A549 (cell line): ENCODE data around the gene ZNF662. TPM values are rescaled to one million over a fixed set of nuclear protein-coding genes. Genes with fewer than 3 reads are reported as not detected.

Experiments
- ATAC-seq, 2 experiments: fragments of 200-7000 bp in 1 of 2; fragments of >200 bp in 1 of 2; cut with Nextera tagmentation in 1 of 2; cut with Tn5 transposase in 1 of 2; 3 replicates each; pipeline versions ENCODE4 v1.8.0 to v1.9.1; 2018 to 2020; ENCODE audit warnings: mild to moderate bottlenecking in 1 of 2, moderate library complexity in 1 of 2
- CTCF ChIA-PET: fragments of 300-600 bp; sonication (Branson Sonifier 250); formaldehyde crosslinking; extraction: SDS; loops from one replicate; lab custom pipeline; 2021; ENCODE audit warnings: antibody characterized with exemption, inconsistent platforms; lab: Yijun Ruan, JAX
- POLR2A ChIA-PET: fragments of 350-600 bp; formaldehyde crosslinking; extraction: SDS; loops from one replicate; lab custom pipeline; 2021; ENCODE audit warnings: antibody characterized with exemption, inconsistent platforms; lab: Yijun Ruan, JAX
- DNase-seq, 2 experiments: peaks; one replicate each; pipeline versions ENCODE4 v3.0.0 to v3.0.0-alpha.2; 2011 to 2016; ENCODE audit warnings: low read depth in 1 of 2, low spot score in 1 of 2
- FAIRE-seq: peaks from 2 replicates; lab custom pipeline; 2011; peaks lifted over from hg19 to GRCh38; lab: Jason Lieb, UNC
- H3K27ac ChIP-seq, 2 experiments: fragments of >200 bp; sonication (Bioruptor Twin); formaldehyde crosslinking; 3 replicates each; pipeline ENCODE4 v1.5.1; 2016 to 2017
- H3K4me1 ChIP-seq: fragments of >200 bp; sonication (Bioruptor Twin); formaldehyde crosslinking; 3 replicates; pipeline ENCODE4 v1.6.1; 2016
- H3K4me2 ChIP-seq: fragments of >200 bp; sonication (Bioruptor Twin); formaldehyde crosslinking; 3 replicates; pipeline ENCODE4 v1.6.1; 2016
- H3K4me3 ChIP-seq: fragments of >200 bp; sonication (Bioruptor Twin); formaldehyde crosslinking; 3 replicates; pipeline ENCODE4 v1.5.1; 2016
- H3K9me3 ChIP-seq: fragments of >200 bp; sonication (Bioruptor Twin); formaldehyde crosslinking; 3 replicates; pipeline ENCODE4 v1.6.1; 2016
- BCL3 ChIP-seq: fragments of >200 bp; sonication (Bioruptor Twin); formaldehyde crosslinking; IDR thresholded peaks from 3 replicates; pipeline ENCODE4 v1.6.1; 2016
- CBX2 ChIP-seq: fragments of 200-600 bp; sonication (generic); IDR thresholded peaks from 2 replicates; pipeline ENCODE4 v1.6.1; 2016; ENCODE audit warnings: low read depth, mild to moderate bottlenecking, borderline replicate concordance
- CHD2 ChIP-seq: fragments of 150-350 bp; IDR thresholded peaks from 2 replicates; pipeline ENCODE4 v1.6.1; 2014; ENCODE audit warnings: low read length; ENCODE audit not compliant: partially characterized antibody
- CHD4 ChIP-seq: fragments of 200-600 bp; sonication (generic); IDR thresholded peaks from 2 replicates; pipeline ENCODE4 v1.6.1; 2016; ENCODE audit warnings: antibody characterized with exemption, mild to moderate bottlenecking, borderline replicate concordance
- E2F6 ChIP-seq: IDR thresholded peaks from 2 replicates; pipeline ENCODE4 v1.6.1; 2012; ENCODE audit warnings: low read depth, borderline replicate concordance
- ELK1 ChIP-seq: fragments of 150-350 bp; IDR thresholded peaks from 2 replicates; pipeline ENCODE4 v1.6.1; 2014; ENCODE audit warnings: low read depth, mild to moderate bottlenecking, low read length
- EP300 ChIP-seq, 2 experiments: fragments of >200 bp; sonication (Bioruptor Twin); formaldehyde crosslinking; IDR thresholded peaks; 2 replicates in 1 of 2; 3 replicates in 1 of 2; pipeline ENCODE4 v1.6.1; 2016 to 2017
- FOSL2 ChIP-seq, 2 experiments: fragments of 450-650 bp in 1 of 2; fragments of >200 bp in 1 of 2; sonication (Bioruptor Twin) in 1 of 2; formaldehyde crosslinking; IDR thresholded peaks; 2 replicates each; pipeline versions ENCODE4 v1.5.0 to v1.6.1; 2016 to 2020; ENCODE audit warnings: mild to moderate bottlenecking in 1 of 2, moderate library complexity in 1 of 2
- FOXS1 ChIP-seq: fragments of 250-450 bp; sonication (Bioruptor Pico); IDR thresholded peaks from 2 replicates; pipeline ENCODE4 v1.5.0; 2020; ENCODE audit warnings: mild to moderate bottlenecking, moderate library complexity
- GATA3 ChIP-seq: IDR thresholded peaks from 2 replicates; pipeline ENCODE4 v1.6.1; 2012; ENCODE audit warnings: borderline replicate concordance
- HES2 ChIP-seq: fragments of >200 bp; sonication (Bioruptor Twin); formaldehyde crosslinking; IDR thresholded peaks from 2 replicates; pipeline ENCODE4 v1.6.1; 2016
- JUN ChIP-seq, 2 experiments: fragments of >200 bp; sonication (Bioruptor Twin); formaldehyde crosslinking; IDR thresholded peaks; 2 replicates in 1 of 2; 3 replicates in 1 of 2; pipeline ENCODE4 v1.6.1; 2016 to 2017
- MAFK ChIP-seq: fragments of 450-650 bp; IDR thresholded peaks from 2 replicates; pipeline ENCODE4 v1.6.1; 2014; ENCODE audit not compliant: partially characterized antibody
- NR3C1 ChIP-seq: fragments of >200 bp; sonication (Bioruptor Twin); formaldehyde crosslinking; IDR thresholded peaks from 3 replicates; pipeline ENCODE4 v1.6.1; 2017
- PHF8 ChIP-seq: fragments of 200-600 bp; sonication (generic); IDR thresholded peaks from 2 replicates; pipeline ENCODE4 v1.6.1; 2016; ENCODE audit warnings: low read depth, mild to moderate bottlenecking, antibody characterized with exemption, moderate library complexity, borderline replicate concordance
- POLR2A ChIP-seq: IDR thresholded peaks from 2 replicates; pipeline ENCODE4 v1.6.1; 2012; ENCODE audit warnings: mild to moderate bottlenecking, low read length
- POLR2AphosphoS2 ChIP-seq: conservative IDR thresholded peaks from 2 replicates; pipeline ENCODE4 v1.6.1; 2012; ENCODE audit warnings: low read length, improper control_type of control experiment, inconsistent platforms
- RCOR1 ChIP-seq: fragments of 150-350 bp; IDR thresholded peaks from 2 replicates; pipeline ENCODE4 v1.6.1; 2014; ENCODE audit warnings: antibody characterized with exemption, low read length, low read depth
- TFCP2L1 ChIP-seq: fragments of 250-450 bp; sonication (Bioruptor Pico); IDR thresholded peaks from 2 replicates; pipeline ENCODE4 v1.5.0; 2021; ENCODE audit warnings: mild to moderate bottlenecking
- ZNF302 ChIP-seq: fragments of 250-450 bp; sonication (Bioruptor Pico); IDR thresholded peaks from 2 replicates; pipeline ENCODE4 v1.9.0; 2021; ENCODE audit warnings: inconsistent platforms, mild to moderate bottlenecking, moderate library complexity
- WGBS: methylation state at CpG from one replicate; pipeline ENCODE4 v1.1.6; 2017; ENCODE audit errors: missing lambda C conversion rate; 5-methylcytosine and 5-hydroxymethylcytosine counted together
- polyA plus RNA-seq, 4 experiments: library from polyadenylated mRNA; depleted of rRNA in 3 of 4; stranded (reverse); fragments of >200 nt; fragmentation: RNase III in 1 of 4; extraction: RNeasy Plus Mini Kit Qiagen cat#74134 plus additional on column Dnase treatment in 1 of 4; gene quantifications; 2 replicates in 3 of 4; 3 replicates in 1 of 4; pipeline ENCODE4 v1.2.3, GENCODE V29; 2011 to 2017

ZNF662 gene
- polyA plus RNA-seq, 2 of the 4 experiments (the other 2 are of a cell fraction), result not detected

GRCh38 chr3:42887084-42887483 lies 18.9 kb upstream of the ZNF662 start:
- WGBS, result 74% methylated on average over 3 of the region's 3 CpGs
- no peaks in the 10 kb centered on the region for H3K4me1 ChIP-seq
- CTCF ChIA-PET, result no interaction called here
- DNase-seq, result no peak
- no peak for TF ChIP-seq E2F6
- no peak for TF ChIP-seq TFCP2L1
- no peak for FAIRE-seq
- H3K9me3 ChIP-seq, result no peaks in the 10 kb centered on the region
- no peak overlapping the region for H3K27ac ChIP-seq
- H3K4me3 ChIP-seq, result no peak overlapping the region
- POLR2A ChIA-PET, result no interaction called here
- no peak for ATAC-seq
- no peak overlapping the region for H3K4me2 ChIP-seq

- no peak for TF ChIP-seq JUN (IDR thresholded peaks at IDR 0.05)
- TF ChIP-seq EP300 (IDR thresholded peaks at IDR 0.05), result no peak
- no peak for TF ChIP-seq CBX2
- no peak for TF ChIP-seq CHD2
- TF ChIP-seq BCL3, result no peak
- no peak for TF ChIP-seq GATA3
- no peak for TF ChIP-seq ZNF302 (CRISPR knock-in tag)
- no peak for TF ChIP-seq FOSL2 (IDR thresholded peaks at IDR 0.05)
- no peak for TF ChIP-seq FOSL2 (CRISPR knock-in tag; IDR thresholded peaks at IDR 0.05)
- no peak for TF ChIP-seq CHD4
- TF ChIP-seq RCOR1, result no peak
- TF ChIP-seq FOXS1, result no peak
- no peak for TF ChIP-seq POLR2A
- no peak for TF ChIP-seq HES2
- TF ChIP-seq MAFK, result no peak
- TF ChIP-seq PHF8, result no peak
- no peak for TF ChIP-seq ELK1
- no peak for TF ChIP-seq POLR2AphosphoS2
- ChIA-PET POLR2A (no interaction called here), CTCF (interaction anchor here (0.7 to 1.8 kb wide), 2 partner anchors 10 to 490 kb away, joined by 3 to 11 read pairs; no protein-coding TSS in a partner anchor)
- FAIRE-seq, result no peak
- Histone ChIP-seq H3K4me2 (no peak overlapping the region), H3K9me3 (no peaks in the 10 kb centered on the region), H3K27ac (no peak overlapping the region), H3K4me3 (no peak overlapping the region), H3K4me1 (no peaks in the 10 kb centered on the region)
- WGBS, result 100% methylated on average over 2 of the region's 2 CpGs
- DNase-seq, result no peak
- no peak for ATAC-seq
Measured at GRCh38 chr3:42891042-42891441, 14.9 kb upstream of the ZNF662 start.

- Histone ChIP-seq H3K9me3 (no peaks in the 10 kb centered on the region), H3K27ac (no peak overlapping the region), H3K4me3 (no peak overlapping the region), H3K4me2 (no peak overlapping the region), H3K4me1 (no peaks in the 10 kb centered on the region)
- ATAC-seq (no peak), FAIRE-seq (no peak), DNase-seq (no peak)
- WGBS, result 57% methylated on average over 1 of the region's 1 CpG
- ChIA-PET CTCF (no interaction called here), POLR2A (no interaction called here)
- no peak for TF ChIP-seq NR3C1
Measured at GRCh38 chr3:42892169-42892568, 13.8 kb upstream of the ZNF662 start.
